Keratinocyte (primary cell): ENCODE results near the gene CTIF. TPM values are rescaled to one million over a fixed set of nuclear protein-coding genes. Genes with fewer than 3 reads are reported as not detected.
A peak's percentile ranks its signal among the peaks of the same experiment; 100 is the strongest.

Experiments
- DNase-seq: peaks from one replicate; pipeline ENCODE4 v3.0.0-alpha.2; 2011; ENCODE audit warnings: low read depth, missing footprints, low spot score
- FAIRE-seq: peaks from 2 replicates; lab custom pipeline; 2011; peaks lifted over from hg19 to GRCh38; lab: Jason Lieb, UNC
- H2AFZ ChIP-seq: 2 replicates; pipeline ENCODE4 v1.6.0; 2012; ENCODE audit warnings: low read length, control low read depth, inconsistent platforms; ENCODE audit not compliant: control insufficient read depth
- H3K27ac ChIP-seq: 2 replicates; pipeline ENCODE4 v1.5.1; 2011; ENCODE audit warnings: low read length; ENCODE audit not compliant: control insufficient read depth, insufficient read depth
- H3K27me3 ChIP-seq: 3 replicates; pipeline ENCODE4 v1.6.0; 2011; ENCODE audit warnings: low read length; ENCODE audit not compliant: control insufficient read depth, insufficient read depth; ENCODE audit errors: extremely low read depth
- H3K36me3 ChIP-seq, 2 experiments: 2 replicates in 1 of 2; 3 replicates in 1 of 2; pipeline ENCODE4 v1.5.1; 2011; ENCODE audit warnings: low read length in 2 of 2, mild to moderate bottlenecking in 1 of 2; ENCODE audit not compliant: control insufficient read depth in 2 of 2, insufficient read depth in 2 of 2; ENCODE audit errors: extremely low read depth in 1 of 2
- H3K4me1 ChIP-seq: 3 replicates; pipeline ENCODE4 v1.5.1; 2011; ENCODE audit warnings: low read length; ENCODE audit not compliant: control insufficient read depth, insufficient read depth; ENCODE audit errors: extremely low read depth
- H3K4me2 ChIP-seq: 3 replicates; pipeline ENCODE4 v1.6.0; 2011; ENCODE audit warnings: low read depth, low read length; ENCODE audit not compliant: control insufficient read depth, insufficient read depth; ENCODE audit errors: extremely low read depth
- H3K4me3 ChIP-seq, 3 experiments: fragments of 200-600 bp in 1 of 3; sonication (generic) in 1 of 3; 2 replicates in 2 of 3; 3 replicates in 1 of 3; pipeline ENCODE4 v1.5.1; 2011 to 2016; ENCODE audit warnings: low read length in 3 of 3, mild to moderate bottlenecking in 3 of 3, control low read depth in 2 of 3, inconsistent platforms in 1 of 3, low read depth in 1 of 3, mixed read lengths in 1 of 3, mixed run types in 1 of 3, moderate library complexity in 1 of 3; ENCODE audit not compliant: control insufficient read depth in 2 of 3, insufficient read depth in 2 of 3; ENCODE audit errors: extremely low read depth in 1 of 3
- H3K79me2 ChIP-seq: 2 replicates; pipeline ENCODE4 v1.6.0; 2012; ENCODE audit warnings: low read length; ENCODE audit not compliant: control insufficient read depth, insufficient read depth
- H3K9ac ChIP-seq: 3 replicates; pipeline ENCODE4 v1.6.0; 2011; ENCODE audit warnings: low read length; ENCODE audit not compliant: control insufficient read depth, insufficient read depth; ENCODE audit errors: extremely low read depth
- H3K9me1 ChIP-seq: 3 replicates; pipeline ENCODE4 v1.6.0; 2011; ENCODE audit warnings: low read length; ENCODE audit not compliant: control insufficient read depth, insufficient read depth; ENCODE audit errors: extremely low read depth
- H3K9me3 ChIP-seq: 2 replicates; pipeline ENCODE4 v1.5.1; 2012; ENCODE audit warnings: low read depth, low read length; ENCODE audit not compliant: control insufficient read depth
- H4K20me1 ChIP-seq: 3 replicates; pipeline ENCODE4 v1.6.0; 2011; ENCODE audit warnings: low read length; ENCODE audit not compliant: control insufficient read depth, insufficient read depth; ENCODE audit errors: extremely low read depth
- CTCF ChIP-seq, 3 experiments: IDR thresholded peaks in 1 of 3; conservative IDR thresholded peaks in 1 of 3; optimal IDR thresholded peaks in 1 of 3; 2 replicates in 2 of 3; 3 replicates in 1 of 3; pipeline versions ENCODE3 to v1.5.1; 2011; ENCODE audit warnings: low read length in 3 of 3, mild to moderate bottlenecking in 3 of 3, moderate library complexity in 2 of 3, control low read depth in 1 of 3, inconsistent platforms in 1 of 3; ENCODE audit not compliant: insufficient read depth in 2 of 3; ENCODE audit errors: extremely low read depth in 1 of 3
- EZH2 ChIP-seq: IDR thresholded peaks from one replicate; pipeline ENCODE4 v1.6.1; 2012; ENCODE audit warnings: inconsistent platforms, mild to moderate bottlenecking, low read length, moderate library complexity
- dilution Hi-C: fragments of 300-500 bp; cut with MboI; formaldehyde crosslinking; loops from one replicate; pipeline ENCODE4 v1.7.0; 2020; ENCODE audit warnings: low sequenced_read_pairs; ENCODE audit not compliant: extremely low pct_ligation_motif_present
- polyA plus RNA-seq, 5 experiments: library from polyadenylated mRNA; depleted of rRNA in 3 of 5; stranded (reverse) in 3 of 5; stranded (forward) in 1 of 5; unstranded in 1 of 5; fragments of >200 nt; gene quantifications; 1 replicate in 1 of 5; 2 replicates in 3 of 5; 3 replicates in 1 of 5; pipeline versions ENCODE4 v1.2.1 to v1.2.3, GENCODE V29; 2011 to 2012; ENCODE audit warnings: missing spikeins in 2 of 5, low read depth in 1 of 5, low replicate concordance in 1 of 5

CTIF gene
- polyA plus RNA-seq, 1 donor (not counting 4 experiments of a cell fraction or from before 2014, with no cell fraction given): 15.0 TPM

DNA sequence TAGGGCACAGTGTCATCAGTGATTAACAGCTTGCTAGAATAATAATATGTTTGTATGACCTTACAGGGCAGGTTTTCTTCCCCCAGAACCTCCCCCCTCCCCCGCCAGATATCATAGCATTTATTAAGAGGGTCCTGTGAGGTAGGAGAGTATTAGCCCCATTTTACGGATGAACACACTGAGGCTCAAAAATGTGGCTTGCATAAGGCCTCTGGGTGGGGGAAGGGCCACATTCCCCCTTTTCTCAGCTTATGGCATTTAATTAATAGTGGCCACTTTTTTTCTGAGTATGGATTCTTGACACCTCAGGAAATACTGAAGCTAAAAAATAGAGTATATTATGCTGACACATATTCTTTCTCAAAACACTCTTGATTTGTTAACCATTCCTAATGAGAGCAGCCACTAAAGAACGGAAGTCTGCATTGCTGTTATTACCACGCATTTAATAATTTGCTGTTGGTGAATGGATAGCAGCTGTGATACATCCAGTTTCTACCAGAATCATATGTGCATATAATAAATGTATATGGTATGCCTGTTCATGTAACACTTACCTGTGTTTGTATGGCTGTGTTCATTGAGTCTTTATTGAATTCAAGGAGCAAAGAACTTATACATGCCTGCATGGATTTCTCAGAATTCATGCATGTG is 3.0 kb downstream of the CTIF start:
- Histone ChIP-seq H3K27me3 (no peaks in the 10 kb centered on the region), H3K9ac (peak overlapping the region; percentile 93), H3K79me2 (peaks cover 61% of the 10 kb centered on the region), H4K20me1 (peaks cover 2% of the 10 kb centered on the region), H3K4me2 (peak overlapping the region; percentile 77), H3K4me3 (peak overlapping the region in 1 of 3 experiments; percentile 83), H3K27ac (peak overlapping the region; percentile 76), H2AFZ (no peak overlapping the region), H3K9me1 (no peaks in the 10 kb centered on the region), H3K36me3 (no peaks in the 10 kb centered on the region), H3K4me1 (peaks cover 50% of the 10 kb centered on the region), H3K9me3 (no peaks in the 10 kb centered on the region)
- dilution Hi-C loops: no loop called here
- TF ChIP-seq CTCF (optimal IDR thresholded peaks at IDR 0.05 in 1 of 3, IDR thresholded peaks at IDR 0.05 in 1 of 3, conservative IDR thresholded peaks at IDR 0.05 in 1 of 3; ENCODE audit: extremely low read depth in 1 of 3, insufficient read depth in 2 of 3, low read length in 3 of 3) (no peak), EZH2 (no peak)
- FAIRE-seq (peak; percentile 20), DNase-seq (no peak)

GRCh38 chr18:48542513-48543181 is 3.8 kb downstream of the CTIF start:
- Histone ChIP-seq H4K20me1 (peaks cover 2% of the 10 kb centered on the region), H3K27me3 (no peaks in the 10 kb centered on the region), H2AFZ (no peak overlapping the region), H3K9me3 (no peaks in the 10 kb centered on the region), H3K9ac (peak overlapping the region; percentile 29), H3K36me3 (no peaks in the 10 kb centered on the region), H3K4me3 (no peak overlapping the region), H3K79me2 (peaks cover 64% of the 10 kb centered on the region), H3K4me2 (peak overlapping the region; percentile 24), H3K4me1 (peaks cover 58% of the 10 kb centered on the region), H3K27ac (peak overlapping the region; percentile 13), H3K9me1 (no peaks in the 10 kb centered on the region)
- DNase-seq: no peak
- no peak for TF ChIP-seq EZH2
- TF ChIP-seq CTCF (optimal IDR thresholded peaks at IDR 0.05 in 1 of 3, IDR thresholded peaks at IDR 0.05 in 1 of 3, conservative IDR thresholded peaks at IDR 0.05 in 1 of 3; ENCODE audit: extremely low read depth in 1 of 3, insufficient read depth in 2 of 3, low read length in 3 of 3): no peak
- FAIRE-seq: peak; percentile 13
- dilution Hi-C loops: no loop called here
